Colonic mucosa (tissue), 4 donors: ENCODE data around the gene METTL2B. TPM values are rescaled to one million over a fixed set of nuclear protein-coding genes. Genes with fewer than 3 reads are reported as not detected.
"Not testable (repeated sequence)": the region's sequence is repeated elsewhere in the genome, so short reads cannot be mapped to it uniquely, and the experiment has no call there.

ENCODE experiments used
- DNase-seq: peaks from one replicate; pipeline ENCODE4 v3.0.0-alpha.2; 2020
- H3K27ac ChIP-seq: fragments of 200-600 bp; one replicate; pipeline ENCODE4 v1.8.0; 2021
- H3K27me3 ChIP-seq: fragments of 200-600 bp; one replicate; pipeline ENCODE4 v1.8.0; 2021
- H3K36me3 ChIP-seq: fragments of 200-600 bp; one replicate; pipeline ENCODE4 v1.8.0; 2021
- H3K4me1 ChIP-seq: fragments of 200-600 bp; one replicate; pipeline ENCODE4 v1.8.0; 2021; ENCODE audit warnings: mild to moderate bottlenecking
- H3K4me3 ChIP-seq: fragments of 200-600 bp; one replicate; pipeline ENCODE4 v1.8.0; 2021
- H3K9ac ChIP-seq, 2 donors: one replicate each; pipeline ENCODE4 v1.7.0; 2013; ENCODE audit warnings: control low read depth in 2 of 2, low read depth in 2 of 2, low read length in 2 of 2
- H3K9me3 ChIP-seq: fragments of 200-600 bp; one replicate; pipeline ENCODE4 v1.8.0; 2021
- CTCF ChIP-seq: fragments of 200-600 bp; IDR thresholded peaks from one replicate; pipeline ENCODE4 v1.8.0; 2022; ENCODE audit warnings: antibody characterized with exemption, mild to moderate bottlenecking
- intact Hi-C: fragments of 100-400 bp; cut with DNase I; formaldehyde crosslinking; loops from one replicate; pipeline ENCODE4 v1.14.1; 2022
- total RNA-seq, 2 donors: library from RNA; stranded (reverse); fragmentation: NEBNext Ultra II Directional in 1 of 2; extraction: Animal tissue kit (Norgen Biotek cat#: 25700) in 1 of 2; gene quantifications; one replicate each; pipeline ENCODE4 v1.2.1, GENCODE V29; 2021
- donor health status: healthy.
- donor health status: DM: no; HTN: no; CAD: no.
- donor health status: DM: no; HTN: no; CAD: no.

The METTL2B gene
- total RNA-seq, 2 donors from 2014 or later, result 24.6 to 36.8 TPM

GRCh38 chr7:128497405-128497804 is 20.9 kb downstream of the METTL2B start:
- no peak overlapping the region for H3K27ac ChIP-seq
- no peak for TF ChIP-seq CTCF
- no peak for DNase-seq
- no peaks in the 10 kb centered on the region for H3K36me3 ChIP-seq
- no peak overlapping the region for H3K9ac ChIP-seq
- intact Hi-C loops, result no loop called here
- no peaks in the 10 kb centered on the region for H3K4me1 ChIP-seq
- no peak overlapping the region for H3K4me3 ChIP-seq
- no peaks in the 10 kb centered on the region for H3K9me3 ChIP-seq
- no peaks in the 10 kb centered on the region for H3K27me3 ChIP-seq

- H3K4me1 ChIP-seq, H3K9me3 ChIP-seq, H3K4me3 ChIP-seq, intact Hi-C loops, H3K9ac ChIP-seq, H3K36me3 ChIP-seq, H3K27me3 ChIP-seq, H3K27ac ChIP-seq, DNase-seq: not testable (repeated sequence)
Observed at GRCh38 chr7:128505416-128505815, 28.9 kb downstream of the METTL2B start.

GRCh38 chr7:128506819-128507218 is 30.3 kb downstream of the METTL2B start:
- H3K9ac ChIP-seq, DNase-seq, H3K27ac ChIP-seq, H3K36me3 ChIP-seq, H3K9me3 ChIP-seq, H3K4me3 ChIP-seq, H3K27me3 ChIP-seq, H3K4me1 ChIP-seq, intact Hi-C loops: not testable (repeated sequence)

- H3K9me3 ChIP-seq, H3K4me3 ChIP-seq, intact Hi-C loops, H3K27me3 ChIP-seq, H3K27ac ChIP-seq, H3K9ac ChIP-seq, DNase-seq, H3K36me3 ChIP-seq, H3K4me1 ChIP-seq: not testable (repeated sequence)
Observed at GRCh38 chr7:128507321-128507993, 30.9 kb downstream of the METTL2B start.

- H3K4me1 ChIP-seq, intact Hi-C loops, H3K9ac ChIP-seq, H3K27ac ChIP-seq, H3K4me3 ChIP-seq, H3K27me3 ChIP-seq, DNase-seq, H3K36me3 ChIP-seq, H3K9me3 ChIP-seq: not testable (repeated sequence)
Observed at GRCh38 chr7:128511692-128512091, 35.1 kb downstream of the METTL2B start.

- DNase-seq, H3K4me3 ChIP-seq, H3K27me3 ChIP-seq, intact Hi-C loops, H3K4me1 ChIP-seq, H3K9ac ChIP-seq, H3K9me3 ChIP-seq, H3K27ac ChIP-seq, H3K36me3 ChIP-seq: not testable (repeated sequence)
Observed at GRCh38 chr7:128515232-128515631, 38.7 kb downstream of the METTL2B start.

- H3K27me3 ChIP-seq, intact Hi-C loops: not testable (repeated sequence)
Observed at GRCh38 chr7:128517023-128517422, 40.5 kb downstream of the METTL2B start.

GRCh38 chr7:128523226-128523931 is 46.8 kb downstream of the METTL2B start:
- Histone ChIP-seq H3K9ac (peak overlapping the region in 1 of 2 donors; percentile 12), H3K27ac (peak overlapping the region; percentile 35)
- H3K9me3 ChIP-seq, H3K27me3 ChIP-seq, H3K4me1 ChIP-seq, intact Hi-C loops, H3K4me3 ChIP-seq, H3K36me3 ChIP-seq: not testable (repeated sequence)
- DNase-seq, result peak; percentile 97

More at GRCh38 chr7:128517023-128517422, 40.5 kb downstream of the METTL2B start:
- not testable (repeated sequence) for H3K9ac ChIP-seq, H3K4me3 ChIP-seq, H3K36me3 ChIP-seq, H3K4me1 ChIP-seq, H3K27ac ChIP-seq, DNase-seq, H3K9me3 ChIP-seq

GRCh38 chr7:128523932-128524524 is 47.5 kb downstream of the METTL2B start:
- H3K9me3 ChIP-seq, H3K27me3 ChIP-seq, H3K4me1 ChIP-seq, H3K4me3 ChIP-seq, H3K36me3 ChIP-seq, intact Hi-C loops: not testable (repeated sequence)
- Histone ChIP-seq H3K27ac (peak overlapping the region; percentile 35), H3K9ac (peak overlapping the region in 1 of 2 donors; percentile 46)
- peak; percentile 52 for DNase-seq

GRCh38 chr7:128525584-128525983 is 49.0 kb downstream of the METTL2B start:
- H3K27me3 ChIP-seq, H3K27ac ChIP-seq, intact Hi-C loops, DNase-seq, H3K9me3 ChIP-seq, H3K36me3 ChIP-seq, H3K4me3 ChIP-seq, H3K4me1 ChIP-seq, H3K9ac ChIP-seq: not testable (repeated sequence)

GRCh38 chr7:128526062-128526466 is 49.5 kb downstream of the METTL2B start:
- H3K4me3 ChIP-seq, intact Hi-C loops, H3K4me1 ChIP-seq, H3K9ac ChIP-seq, H3K36me3 ChIP-seq, H3K27ac ChIP-seq, DNase-seq, H3K27me3 ChIP-seq, H3K9me3 ChIP-seq: not testable (repeated sequence)

GRCh38 chr7:128529191-128529590 is 52.6 kb downstream of the METTL2B start:
- H3K36me3 ChIP-seq, H3K4me3 ChIP-seq, H3K4me1 ChIP-seq, H3K9ac ChIP-seq, H3K27ac ChIP-seq, intact Hi-C loops, DNase-seq, H3K27me3 ChIP-seq, H3K9me3 ChIP-seq: not testable (repeated sequence)
